Hepatocyte (in vitro differentiated cells): ENCODE data around the gene CENPP.

ENCODE experiments used
- EZH2 ChIP-seq: fragments of 200-600 bp; sonication (generic); IDR thresholded peaks from 2 replicates; pipeline ENCODE4 v1.6.1; 2016; ENCODE audit warnings: antibody characterized with exemption, mild to moderate bottlenecking, borderline replicate concordance
- TF ChIP-seq, protein P1 (sequence below): fragments of 200-600 bp; sonication (generic); IDR thresholded peaks from 2 replicates; pipeline ENCODE4 v1.5.1; 2016; ENCODE audit warnings: antibody characterized with exemption, mild to moderate bottlenecking; ENCODE audit not compliant: poor library complexity

DNA sequence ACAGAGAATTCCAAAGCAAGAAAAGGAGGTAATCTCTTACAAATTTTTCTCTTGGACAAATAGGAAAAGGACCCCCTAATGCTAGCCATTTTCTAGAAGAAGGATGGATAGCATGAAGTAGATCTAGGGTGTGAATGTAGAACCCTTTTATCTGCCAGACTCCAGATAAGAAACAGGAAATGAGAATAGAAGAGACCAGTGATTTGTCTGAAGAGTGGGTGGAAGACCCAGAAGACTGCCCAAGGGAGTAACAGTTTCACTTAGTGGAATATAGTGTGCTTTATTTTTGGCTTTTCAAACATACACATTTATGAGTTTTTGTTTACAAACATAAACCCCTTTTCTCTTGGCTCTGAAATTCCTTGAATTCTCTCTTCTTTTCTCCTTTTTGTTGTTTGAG is 185.0 kb downstream of the CENPP start:
- TF ChIP-seq, protein P1, sequence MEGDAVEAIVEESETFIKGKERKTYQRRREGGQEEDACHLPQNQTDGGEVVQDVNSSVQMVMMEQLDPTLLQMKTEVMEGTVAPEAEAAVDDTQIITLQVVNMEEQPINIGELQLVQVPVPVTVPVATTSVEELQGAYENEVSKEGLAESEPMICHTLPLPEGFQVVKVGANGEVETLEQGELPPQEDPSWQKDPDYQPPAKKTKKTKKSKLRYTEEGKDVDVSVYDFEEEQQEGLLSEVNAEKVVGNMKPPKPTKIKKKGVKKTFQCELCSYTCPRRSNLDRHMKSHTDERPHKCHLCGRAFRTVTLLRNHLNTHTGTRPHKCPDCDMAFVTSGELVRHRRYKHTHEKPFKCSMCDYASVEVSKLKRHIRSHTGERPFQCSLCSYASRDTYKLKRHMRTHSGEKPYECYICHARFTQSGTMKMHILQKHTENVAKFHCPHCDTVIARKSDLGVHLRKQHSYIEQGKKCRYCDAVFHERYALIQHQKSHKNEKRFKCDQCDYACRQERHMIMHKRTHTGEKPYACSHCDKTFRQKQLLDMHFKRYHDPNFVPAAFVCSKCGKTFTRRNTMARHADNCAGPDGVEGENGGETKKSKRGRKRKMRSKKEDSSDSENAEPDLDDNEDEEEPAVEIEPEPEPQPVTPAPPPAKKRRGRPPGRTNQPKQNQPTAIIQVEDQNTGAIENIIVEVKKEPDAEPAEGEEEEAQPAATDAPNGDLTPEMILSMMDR, result no peak
- no peak for TF ChIP-seq EZH2
